Neural cell (in vitro differentiated cells): ENCODE data around the gene LMAN2. TPM values are rescaled to one million over a fixed set of nuclear protein-coding genes. Genes with fewer than 3 reads are reported as not detected.

Experiments used
- H2AFZ ChIP-seq: fragments of 200-600, 300-800 bp; sonication (generic), shearing (Covaris generic); 2 replicates; pipeline ENCODE4 v1.6.0; 2014; ENCODE audit warnings: low read depth, mild to moderate bottlenecking, antibody characterized with exemption, low read length, moderate library complexity
- H3F3A ChIP-seq: fragments of 200-600 bp; shearing (Covaris generic); 2 replicates; pipeline ENCODE4 v1.6.1; 2016; ENCODE audit warnings: mild to moderate bottlenecking, moderate library complexity, mixed read lengths, antibody characterized with exemption, low read length; ENCODE audit not compliant: insufficient read depth, poor library complexity, severe bottlenecking
- H3K27ac ChIP-seq: fragments of 200-600, 300-800 bp; sonication (generic), shearing (Covaris generic); 2 replicates; pipeline ENCODE4 v1.5.1; 2014; ENCODE audit warnings: mild to moderate bottlenecking, low read length, moderate library complexity
- H3K27me3 ChIP-seq: fragments of 300-800, 200-600 bp; sonication (generic), shearing (Covaris generic); 2 replicates; pipeline ENCODE4 v1.6.0; 2014; ENCODE audit warnings: mild to moderate bottlenecking, low read depth, low read length, moderate library complexity; ENCODE audit not compliant: insufficient read depth
- H3K36me3 ChIP-seq: fragments of 300-800, 200-600 bp; sonication (generic), shearing (Covaris generic); 2 replicates; pipeline ENCODE4 v1.5.1; 2014; ENCODE audit warnings: mild to moderate bottlenecking, antibody characterized with exemption, low read length, moderate library complexity; ENCODE audit not compliant: insufficient read depth
- H3K4me2 ChIP-seq: fragments of 300-800, 200-600 bp; sonication (generic), shearing (Covaris generic); 2 replicates; pipeline ENCODE4 v1.6.0; 2014; ENCODE audit warnings: mild to moderate bottlenecking, low read length
- H3K4me3 ChIP-seq: fragments of 300-800, 200-600 bp; sonication (generic), shearing (Covaris generic); 2 replicates; pipeline ENCODE4 v1.5.1; 2014; ENCODE audit warnings: mild to moderate bottlenecking, low read length, moderate library complexity
- H3K79me2 ChIP-seq: fragments of 200-600 bp; shearing (Covaris generic); replicated peaks from 2 replicates; pipeline ENCODE4 v1.6.0; 2014; ENCODE audit warnings: mild to moderate bottlenecking, low read length, moderate library complexity; ENCODE audit not compliant: insufficient read depth
- H3K9ac ChIP-seq: fragments of 300-800, 200-600 bp; sonication (generic), shearing (Covaris generic); 2 replicates; pipeline ENCODE4 v1.6.1; 2016; ENCODE audit warnings: mild to moderate bottlenecking, low read length, mixed read lengths
- H3K9me2 ChIP-seq: fragments of 200-600 bp; shearing (Covaris generic); 2 replicates; pipeline ENCODE4 v1.6.1; 2016; ENCODE audit warnings: mild to moderate bottlenecking, low read length, mixed read lengths; ENCODE audit not compliant: insufficient read depth
- H3K9me3 ChIP-seq: fragments of 200-600, 300-800 bp; sonication (generic), shearing (Covaris generic); 2 replicates; pipeline ENCODE4 v1.6.1; 2016; ENCODE audit warnings: mild to moderate bottlenecking, mixed run types, low read length, moderate library complexity, mixed read lengths
- H4K20me1 ChIP-seq: fragments of 200-600 bp; shearing (Covaris generic); 2 replicates; pipeline ENCODE4 v1.6.1; 2016; ENCODE audit warnings: mild to moderate bottlenecking, mixed run types; ENCODE audit not compliant: insufficient read depth
- CTCF ChIP-seq: fragments of 450-650 bp; IDR thresholded peaks from 2 replicates; pipeline ENCODE4 v1.5.1; 2014; ENCODE audit warnings: antibody characterized with exemption, mild to moderate bottlenecking, moderate library complexity; ENCODE audit not compliant: poor library complexity, severe bottlenecking
- EP300 ChIP-seq: fragments of 450-650 bp; conservative IDR thresholded peaks from 2 replicates; pipeline ENCODE4 v1.6.1; 2014; ENCODE audit warnings: antibody characterized with exemption, mild to moderate bottlenecking, moderate library complexity; ENCODE audit not compliant: poor library complexity, severe bottlenecking
- EZH2 ChIP-seq: fragments of 200-600, 300-800 bp; shearing (Covaris generic), sonication (generic); IDR thresholded peaks from 2 replicates; pipeline ENCODE4 v1.6.1; 2014; ENCODE audit warnings: antibody characterized with exemption, low read length, borderline replicate concordance, mild to moderate bottlenecking; ENCODE audit not compliant: insufficient read depth, poor library complexity, severe bottlenecking
- MXI1 ChIP-seq: fragments of 450-650 bp; conservative IDR thresholded peaks from 2 replicates; pipeline ENCODE4 v1.6.1; 2014; ENCODE audit warnings: antibody characterized with exemption, mild to moderate bottlenecking; ENCODE audit not compliant: poor library complexity, severe bottlenecking
- POLR2AphosphoS5 ChIP-seq: IDR thresholded peaks from 2 replicates; pipeline ENCODE4 v1.6.1; 2012
- RAD21 ChIP-seq: fragments of 450-650 bp; conservative IDR thresholded peaks from 2 replicates; pipeline ENCODE4 v1.6.1; 2014; ENCODE audit warnings: antibody characterized with exemption, mild to moderate bottlenecking, moderate library complexity
- REST ChIP-seq: IDR thresholded peaks from 2 replicates; pipeline ENCODE4 v1.6.1; 2012; ENCODE audit warnings: borderline replicate concordance
- SMC3 ChIP-seq: fragments of 450-650 bp; conservative IDR thresholded peaks from 2 replicates; pipeline ENCODE4 v1.6.1; 2014; ENCODE audit warnings: antibody characterized with exemption, mild to moderate bottlenecking, moderate library complexity; ENCODE audit not compliant: poor library complexity
- TAF1 ChIP-seq: IDR thresholded peaks from 2 replicates; pipeline ENCODE4 v1.6.1; 2012; ENCODE audit warnings: low read depth
- polyA plus RNA-seq: library from polyadenylated mRNA; depleted of rRNA; stranded (reverse); fragments of >200 nt; gene quantifications from 2 replicates; pipeline ENCODE4 v1.2.3, GENCODE V29; 2014

The LMAN2 gene
- polyA plus RNA-seq, 1 donor from 2014 or later: 155 TPM

- Histone ChIP-seq H3K27me3 (no peaks in the 10 kb centered on the region), H3K79me2 (no peaks in the 10 kb centered on the region), H3F3A (no peaks in the 10 kb centered on the region), H3K4me2 (no peak overlapping the region), H3K27ac (no peak overlapping the region), H3K9me3 (no peaks in the 10 kb centered on the region), H3K36me3 (no peaks in the 10 kb centered on the region), H3K9me2 (no peaks in the 10 kb centered on the region), H3K9ac (no peak overlapping the region), H2AFZ (no peak overlapping the region), H4K20me1 (no peaks in the 10 kb centered on the region), H3K4me3 (no peak overlapping the region)
- TF ChIP-seq SMC3: no peak
- no peak for TF ChIP-seq CTCF
- TF ChIP-seq EP300: no peak
- TF ChIP-seq REST: no peak
- TF ChIP-seq RAD21: no peak
- no peak for TF ChIP-seq EZH2
- no peak for TF ChIP-seq TAF1
Observed at GRCh38 chr5:177290816-177291596, 60.5 kb downstream of the LMAN2 start.

GRCh38 chr5:177288191-177288590 is 63.3 kb downstream of the LMAN2 start:
- Histone ChIP-seq H3K9ac (no peak overlapping the region), H4K20me1 (no peaks in the 10 kb centered on the region), H3F3A (no peaks in the 10 kb centered on the region), H3K27ac (no peak overlapping the region), H3K9me2 (no peaks in the 10 kb centered on the region), H3K9me3 (no peaks in the 10 kb centered on the region), H3K27me3 (no peaks in the 10 kb centered on the region), H3K36me3 (no peaks in the 10 kb centered on the region), H3K4me3 (no peak overlapping the region), H3K79me2 (no peaks in the 10 kb centered on the region), H3K4me2 (no peak overlapping the region), H2AFZ (no peak overlapping the region)
- TF ChIP-seq EZH2 (no peak), EP300 (no peak), CTCF (no peak), SMC3 (no peak), MXI1 (no peak), REST (no peak), POLR2AphosphoS5 (no peak), TAF1 (no peak), RAD21 (no peak)
